ENCODE data around the gene PCDHGA10.
A peak's percentile ranks its signal among the peaks of the same experiment; 100 is the strongest.
"Not testable (repeated sequence)": the region's sequence is repeated elsewhere in the genome, so short reads cannot be mapped to it uniquely, and the experiment has no call there.

PCDHGA10 gene

DNA sequence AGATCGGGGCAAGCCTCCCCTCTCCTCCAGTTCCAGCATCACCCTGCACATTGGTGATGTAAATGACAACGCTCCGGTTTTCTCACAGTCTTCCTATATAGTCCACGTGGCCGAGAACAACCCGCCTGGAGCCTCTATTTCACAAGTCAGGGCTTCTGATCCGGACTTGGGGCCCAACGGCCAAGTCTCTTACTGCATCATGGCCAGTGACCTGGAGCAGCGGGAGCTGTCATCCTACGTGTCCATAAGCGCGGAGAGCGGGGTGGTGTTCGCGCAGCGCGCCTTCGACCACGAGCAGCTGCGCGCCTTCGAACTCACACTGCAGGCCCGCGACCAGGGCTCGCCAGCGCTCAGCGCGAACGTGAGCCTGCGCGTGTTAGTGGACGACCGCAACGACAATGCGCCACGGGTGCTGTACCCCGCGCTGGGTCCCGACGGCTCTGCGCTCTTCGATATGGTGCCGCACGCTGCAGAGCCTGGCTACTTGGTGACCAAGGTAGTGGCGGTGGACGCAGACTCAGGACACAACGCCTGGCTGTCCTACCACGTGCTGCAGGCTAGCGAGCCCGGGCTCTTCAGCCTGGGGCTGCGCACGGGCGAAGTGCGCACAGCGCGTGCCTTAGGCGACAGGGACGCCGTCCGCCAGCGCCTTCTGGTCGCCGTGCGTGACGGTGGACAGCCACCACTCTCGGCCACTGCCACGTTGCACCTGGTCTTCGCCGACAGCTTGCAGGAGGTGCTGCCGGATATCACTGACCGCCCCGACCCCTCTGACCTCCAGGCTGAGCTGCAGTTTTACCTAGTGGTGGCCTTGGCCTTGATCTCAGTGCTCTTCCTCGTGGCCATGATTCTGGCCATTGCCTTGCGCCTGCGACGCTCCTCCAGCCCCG is 23.4 kb upstream of the PCDHGA10 start:
- no peak for DNase-seq
- TF ChIP-seq, protein P1, sequence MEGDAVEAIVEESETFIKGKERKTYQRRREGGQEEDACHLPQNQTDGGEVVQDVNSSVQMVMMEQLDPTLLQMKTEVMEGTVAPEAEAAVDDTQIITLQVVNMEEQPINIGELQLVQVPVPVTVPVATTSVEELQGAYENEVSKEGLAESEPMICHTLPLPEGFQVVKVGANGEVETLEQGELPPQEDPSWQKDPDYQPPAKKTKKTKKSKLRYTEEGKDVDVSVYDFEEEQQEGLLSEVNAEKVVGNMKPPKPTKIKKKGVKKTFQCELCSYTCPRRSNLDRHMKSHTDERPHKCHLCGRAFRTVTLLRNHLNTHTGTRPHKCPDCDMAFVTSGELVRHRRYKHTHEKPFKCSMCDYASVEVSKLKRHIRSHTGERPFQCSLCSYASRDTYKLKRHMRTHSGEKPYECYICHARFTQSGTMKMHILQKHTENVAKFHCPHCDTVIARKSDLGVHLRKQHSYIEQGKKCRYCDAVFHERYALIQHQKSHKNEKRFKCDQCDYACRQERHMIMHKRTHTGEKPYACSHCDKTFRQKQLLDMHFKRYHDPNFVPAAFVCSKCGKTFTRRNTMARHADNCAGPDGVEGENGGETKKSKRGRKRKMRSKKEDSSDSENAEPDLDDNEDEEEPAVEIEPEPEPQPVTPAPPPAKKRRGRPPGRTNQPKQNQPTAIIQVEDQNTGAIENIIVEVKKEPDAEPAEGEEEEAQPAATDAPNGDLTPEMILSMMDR (IDR thresholded peaks at IDR 0.05; ENCODE audit: low read depth, low read length, missing control alignments): no peak
- Histone ChIP-seq H3K27me3 (replicated peaks) (no peaks in the 10 kb centered on the region), H3K27ac (no peak overlapping the region), H3K4me3 (ENCODE audit: low read depth, low read length) (no peak overlapping the region), H3K36me3 (replicated peaks) (no peaks in the 10 kb centered on the region)
- in situ Hi-C loops (cut with HindIII; ENCODE audit: low pct_ligation_motif_present, low sequenced_read_pairs): no loop called here

DNA sequence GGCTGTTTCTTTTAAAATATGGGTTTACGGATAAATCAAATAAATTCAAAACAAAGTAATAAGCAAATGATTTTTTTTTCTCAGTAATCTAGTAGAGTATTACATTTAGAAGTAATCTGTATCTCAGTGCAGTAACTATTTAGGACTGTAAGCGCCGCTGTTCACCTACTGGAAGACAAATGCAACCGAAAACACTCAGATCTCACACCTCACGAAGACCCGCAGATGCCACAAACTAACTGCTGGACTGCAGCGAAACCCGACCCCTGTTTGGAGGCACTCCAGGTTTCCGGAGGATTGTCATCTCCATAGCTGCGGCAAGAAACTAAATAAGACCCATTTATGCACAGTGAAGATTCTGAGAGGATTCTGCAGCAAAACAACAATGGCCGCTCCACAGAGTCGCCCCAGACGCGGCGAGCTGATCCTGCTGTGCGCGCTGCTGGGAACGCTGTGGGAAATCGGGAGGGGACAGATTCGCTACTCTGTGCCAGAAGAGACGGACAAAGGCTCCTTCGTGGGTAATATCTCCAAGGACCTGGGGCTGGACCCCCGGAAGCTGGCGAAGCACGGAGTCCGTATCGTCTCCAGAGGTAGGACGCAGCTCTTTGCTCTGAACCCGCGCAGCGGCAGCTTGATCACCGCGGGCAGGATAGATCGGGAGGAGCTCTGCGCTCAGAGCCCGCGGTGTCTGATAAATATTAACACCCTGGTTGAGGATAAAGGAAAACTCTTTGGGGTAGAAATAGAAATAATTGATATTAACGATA is 20.2 kb upstream of the PCDHGA10 start, which contains the start of gene PCDHGA8:
Gene PCDHGA8 (plus strand): TSS at position 205 of the 770 bp plus-strand sequence. CDS start 181 bp downstream, at position 386.
- Histone ChIP-seq H3K27me3 (replicated peaks) (no peaks in the 10 kb centered on the region), H3K4me3 (ENCODE audit: low read depth, low read length) (no peak within 1 kb of the TSS), H3K36me3 (replicated peaks) (no peaks in the 10 kb centered on the region), H3K27ac (no peak within 1 kb of the TSS)
- DNase-seq: no peak
- TF ChIP-seq, protein P1 (IDR thresholded peaks at IDR 0.05; ENCODE audit: low read depth, low read length, missing control alignments): peak; percentile 21
- in situ Hi-C loops (cut with HindIII; ENCODE audit: low pct_ligation_motif_present, low sequenced_read_pairs): no loop called here

DNA sequence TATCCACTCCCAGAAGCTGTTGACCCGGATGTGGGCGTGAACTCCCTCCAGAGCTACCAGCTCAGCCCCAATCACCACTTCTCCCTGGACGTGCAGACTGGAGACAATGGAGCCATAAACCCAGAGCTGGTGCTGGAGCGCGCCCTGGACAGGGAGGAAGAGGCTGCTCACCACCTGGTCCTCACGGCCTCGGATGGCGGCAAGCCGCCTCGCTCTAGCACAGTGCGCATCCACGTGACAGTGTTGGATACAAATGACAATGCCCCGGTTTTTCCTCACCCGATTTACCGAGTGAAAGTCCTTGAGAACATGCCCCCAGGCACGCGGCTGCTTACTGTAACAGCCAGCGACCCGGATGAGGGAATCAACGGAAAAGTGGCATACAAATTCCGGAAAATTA is 19.5 kb upstream of the PCDHGA10 start:
- Histone ChIP-seq H3K27me3 (replicated peaks) (no peaks in the 10 kb centered on the region), H3K4me3 (ENCODE audit: low read depth, low read length) (no peak overlapping the region), H3K36me3 (replicated peaks) (no peaks in the 10 kb centered on the region), H3K27ac (no peak overlapping the region)
- DNase-seq: no peak
- in situ Hi-C loops (cut with HindIII; ENCODE audit: low pct_ligation_motif_present, low sequenced_read_pairs): no loop called here
- TF ChIP-seq, protein P1 (IDR thresholded peaks at IDR 0.05; ENCODE audit: low read depth, low read length, missing control alignments): no peak

DNA sequence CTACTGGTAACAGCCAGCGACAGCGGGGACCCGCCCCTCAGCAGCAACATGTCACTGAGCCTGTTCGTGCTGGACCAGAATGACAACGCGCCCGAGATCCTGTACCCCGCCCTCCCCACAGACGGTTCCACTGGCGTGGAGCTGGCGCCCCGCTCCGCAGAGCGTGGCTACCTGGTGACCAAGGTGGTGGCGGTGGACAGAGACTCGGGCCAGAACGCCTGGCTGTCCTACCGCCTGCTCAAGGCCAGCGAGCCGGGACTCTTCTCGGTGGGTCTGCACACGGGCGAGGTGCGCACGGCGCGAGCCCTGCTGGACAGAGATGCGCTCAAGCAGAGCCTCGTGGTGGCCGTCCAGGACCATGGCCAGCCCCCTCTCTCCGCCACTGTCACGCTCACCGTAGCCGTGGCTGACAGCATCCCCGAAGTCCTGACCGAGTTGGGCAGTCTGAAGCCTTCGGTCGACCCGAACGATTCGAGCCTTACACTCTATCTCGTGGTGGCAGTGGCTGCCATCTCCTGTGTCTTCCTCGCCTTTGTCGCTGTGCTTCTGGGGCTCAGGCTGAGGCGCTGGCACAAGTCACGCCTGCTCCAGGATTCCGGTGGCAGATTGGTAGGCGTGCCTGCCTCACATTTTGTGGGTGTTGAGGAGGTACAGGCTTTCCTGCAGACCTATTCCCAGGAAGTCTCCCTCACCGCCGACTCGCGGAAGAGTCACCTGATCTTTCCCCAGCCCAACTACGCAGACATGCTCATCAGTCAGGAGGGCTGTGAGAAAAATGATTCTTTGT is 18.2 kb upstream of the PCDHGA10 start:
- H3K27ac ChIP-seq; in situ Hi-C loops (cut with HindIII; ENCODE audit: low pct_ligation_motif_present, low sequenced_read_pairs); DNase-seq; H3K4me3 ChIP-seq (ENCODE audit: low read depth, low read length); H3K36me3 ChIP-seq (replicated peaks); H3K27me3 ChIP-seq (replicated peaks): not testable (repeated sequence)

DNA sequence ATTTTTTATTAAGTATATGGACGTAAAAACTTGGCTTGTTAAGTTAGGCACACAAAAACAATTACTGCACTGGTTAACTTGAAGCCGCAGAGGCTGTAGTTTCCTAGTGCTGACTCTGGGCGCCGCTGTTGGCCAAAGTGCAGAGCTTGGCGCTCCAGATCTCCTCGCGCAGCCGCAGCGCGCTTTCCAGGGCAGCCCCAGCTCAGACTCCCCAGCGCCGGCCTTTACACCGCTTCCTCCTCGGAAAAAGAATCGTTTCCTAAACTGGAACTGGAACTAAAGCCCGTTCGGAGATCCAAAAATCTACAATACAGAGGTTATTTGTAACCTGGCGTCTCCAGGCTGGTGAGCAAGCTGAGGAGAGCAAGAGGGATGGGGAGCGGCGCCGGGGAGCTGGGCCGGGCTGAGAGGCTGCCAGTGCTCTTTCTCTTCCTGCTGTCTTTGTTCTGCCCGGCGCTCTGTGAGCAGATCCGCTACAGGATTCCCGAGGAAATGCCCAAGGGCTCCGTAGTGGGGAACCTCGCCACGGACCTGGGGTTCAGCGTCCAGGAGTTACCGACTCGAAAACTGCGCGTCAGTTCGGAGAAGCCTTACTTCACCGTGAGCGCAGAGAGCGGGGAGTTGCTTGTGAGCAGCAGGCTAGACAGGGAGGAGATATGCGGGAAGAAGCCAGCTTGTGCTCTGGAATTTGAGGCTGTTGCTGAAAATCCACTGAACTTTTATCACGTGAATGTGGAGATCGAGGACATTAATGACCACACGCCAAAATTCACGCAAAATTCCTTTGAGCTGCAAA is 14.8 kb upstream of the PCDHGA10 start, which contains the start of gene PCDHGB5:
Gene PCDHGB5 (plus strand): TSS at position 192 of the 796 bp plus-strand sequence. CDS start 181 bp downstream, at position 373.
- H3K27ac ChIP-seq; H3K36me3 ChIP-seq (replicated peaks); H3K27me3 ChIP-seq (replicated peaks); in situ Hi-C loops (cut with HindIII; ENCODE audit: low pct_ligation_motif_present, low sequenced_read_pairs): not testable (repeated sequence)
- H3K4me3 ChIP-seq (ENCODE audit: low read depth, low read length): peak within 1 kb of the TSS; percentile 42
- DNase-seq: peak; percentile 62
- TF ChIP-seq, protein P1 (IDR thresholded peaks at IDR 0.05; ENCODE audit: low read depth, low read length, missing control alignments): peak; percentile 71

Measured in brain microvascular endothelial cell (primary cell).